Dendritic cell treated with granulocyte-macrophage colony-stimulating factor and Interleukin-4, amounts not matched to agents 40 ng/mL and 50 ng/mL, for 4 days (primary cell): Measurements from ENCODE around the gene ENTPD1.

ENCODE experiments used
- H3K27ac Mint-ChIP-seq: one replicate; pipeline ENCODE4 v1.8.0; 2022; ENCODE audit warnings: mild to moderate bottlenecking, mixed read lengths
- H3K27me3 Mint-ChIP-seq: one replicate; pipeline ENCODE4 v1.8.0; 2022; ENCODE audit warnings: mild to moderate bottlenecking, mixed read lengths
- H3K36me3 Mint-ChIP-seq: one replicate; pipeline ENCODE4 v1.8.0; 2022; ENCODE audit warnings: low read depth, mixed read lengths
- H3K4me1 Mint-ChIP-seq: one replicate; pipeline ENCODE4 v1.8.0; 2022; ENCODE audit warnings: low read depth, mixed read lengths
- H3K4me3 Mint-ChIP-seq: one replicate; pipeline ENCODE4 v1.8.0; 2022; ENCODE audit warnings: mild to moderate bottlenecking, moderate library complexity, mixed read lengths
- H3K9me3 Mint-ChIP-seq: one replicate; pipeline ENCODE4 v1.8.0; 2022; ENCODE audit warnings: mixed read lengths
- intact Hi-C: fragments of 100-400 bp; cut with micrococcal nuclease; formaldehyde crosslinking; loops from one replicate; pipeline ENCODE4 v1.15.0; 2022

ENTPD1 gene

GRCh38 chr10:95815133-95815532, 59.2 kb downstream of the ENTPD1 start:
- Mint-ChIP-seq H3K9me3 (peaks cover 8% of the 10 kb centered on the region), H3K4me1 (peaks cover 61% of the 10 kb centered on the region), H3K4me3 (no peak overlapping the region), H3K27me3 (no peaks in the 10 kb centered on the region), H3K27ac (peak overlapping the region; percentile 23), H3K36me3 (peaks cover 46% of the 10 kb centered on the region)
- intact Hi-C loops, result no loop called here

GRCh38 chr10:95815701-95816240, 59.8 kb downstream of the ENTPD1 start:
- H3K36me3 Mint-ChIP-seq, result peaks cover 40% of the 10 kb centered on the region
- peak overlapping the region; percentile 23 for H3K27ac Mint-ChIP-seq

GRCh38 chr10:95818010-95818409, 62.0 kb downstream of the ENTPD1 start:
- H3K9me3 Mint-ChIP-seq, result peaks cover 8% of the 10 kb centered on the region
- peaks cover 34% of the 10 kb centered on the region for H3K36me3 Mint-ChIP-seq
- H3K4me3 Mint-ChIP-seq, result no peak overlapping the region
- H3K27me3 Mint-ChIP-seq, result no peaks in the 10 kb centered on the region
- peaks cover 78% of the 10 kb centered on the region for H3K4me1 Mint-ChIP-seq
- intact Hi-C loops, result no loop called here
- H3K27ac Mint-ChIP-seq, result peak overlapping the region; percentile 47

More at GRCh38 chr10:95815701-95816240, 59.8 kb downstream of the ENTPD1 start:
- H3K9me3 Mint-ChIP-seq, result peaks cover 8% of the 10 kb centered on the region
- H3K4me1 Mint-ChIP-seq, result peaks cover 67% of the 10 kb centered on the region
- intact Hi-C loops, result no loop called here
- no peak overlapping the region for H3K4me3 Mint-ChIP-seq
- H3K27me3 Mint-ChIP-seq, result no peaks in the 10 kb centered on the region

- Mint-ChIP-seq H3K4me1 (peaks cover 75% of the 10 kb centered on the region), H3K36me3 (peaks cover 40% of the 10 kb centered on the region), H3K9me3 (peaks cover 8% of the 10 kb centered on the region), H3K27ac (peak overlapping the region; percentile 47), H3K4me3 (no peak overlapping the region), H3K27me3 (no peaks in the 10 kb centered on the region)
- intact Hi-C loops, result no loop called here
Measured at GRCh38 chr10:95818668-95819067, 62.7 kb downstream of the ENTPD1 start.

GRCh38 chr10:95819620-95820329, 63.8 kb downstream of the ENTPD1 start:
- H3K27ac Mint-ChIP-seq, result peak overlapping the region; percentile 47
- no peaks in the 10 kb centered on the region for H3K27me3 Mint-ChIP-seq
- intact Hi-C loops, result no loop called here
- H3K9me3 Mint-ChIP-seq, result peaks cover 8% of the 10 kb centered on the region
- no peak overlapping the region for H3K4me3 Mint-ChIP-seq
- H3K36me3 Mint-ChIP-seq, result peaks cover 41% of the 10 kb centered on the region
- peaks cover 64% of the 10 kb centered on the region for H3K4me1 Mint-ChIP-seq

GRCh38 chr10:95820363-95820762, 64.4 kb downstream of the ENTPD1 start:
- intact Hi-C loops, result no loop called here
- H3K4me3 Mint-ChIP-seq, result no peak overlapping the region
- peaks cover 42% of the 10 kb centered on the region for H3K36me3 Mint-ChIP-seq
- H3K27ac Mint-ChIP-seq, result peak overlapping the region; percentile 19
- H3K27me3 Mint-ChIP-seq, result no peaks in the 10 kb centered on the region
- H3K9me3 Mint-ChIP-seq, result peaks cover 8% of the 10 kb centered on the region
- H3K4me1 Mint-ChIP-seq, result peaks cover 59% of the 10 kb centered on the region

- H3K4me3 Mint-ChIP-seq, result no peak overlapping the region
- H3K4me1 Mint-ChIP-seq, result peaks cover 47% of the 10 kb centered on the region
- no peaks in the 10 kb centered on the region for H3K27me3 Mint-ChIP-seq
- H3K36me3 Mint-ChIP-seq, result peaks cover 42% of the 10 kb centered on the region
- intact Hi-C loops, result no loop called here
- H3K27ac Mint-ChIP-seq, result peak overlapping the region; percentile 25
- H3K9me3 Mint-ChIP-seq, result peaks cover under 1% of the 10 kb centered on the region
Measured at GRCh38 chr10:95821720-95822119, 65.8 kb downstream of the ENTPD1 start.

GRCh38 chr10:95830044-95830443, 74.1 kb downstream of the ENTPD1 start:
- Mint-ChIP-seq H3K4me1 (peaks cover 37% of the 10 kb centered on the region), H3K27me3 (no peaks in the 10 kb centered on the region), H3K27ac (peak overlapping the region; percentile 44), H3K9me3 (no peaks in the 10 kb centered on the region), H3K4me3 (no peak overlapping the region), H3K36me3 (peaks cover 50% of the 10 kb centered on the region)
- intact Hi-C loops, result loop anchor here (5.0 kb wide), 1 partner anchor 38 kb away; no protein-coding TSS in a partner anchor

- H3K27me3 Mint-ChIP-seq, result no peaks in the 10 kb centered on the region
- peak overlapping the region; percentile 80 for H3K27ac Mint-ChIP-seq
- peaks cover 43% of the 10 kb centered on the region for H3K36me3 Mint-ChIP-seq
- no peaks in the 10 kb centered on the region for H3K9me3 Mint-ChIP-seq
- no peak overlapping the region for H3K4me3 Mint-ChIP-seq
- intact Hi-C loops, result loop anchor here (5.0 kb wide), 1 partner anchor 39 kb away; no protein-coding TSS in a partner anchor
- H3K4me1 Mint-ChIP-seq, result peaks cover 44% of the 10 kb centered on the region
Measured at GRCh38 chr10:95831076-95831475, 75.1 kb downstream of the ENTPD1 start.

- intact Hi-C loops, result loop anchor here (5.0 kb wide), 1 partner anchor 39 kb away; no protein-coding TSS in a partner anchor
- peaks cover 39% of the 10 kb centered on the region for H3K36me3 Mint-ChIP-seq
- H3K27ac Mint-ChIP-seq, result peak overlapping the region; percentile 80
- H3K9me3 Mint-ChIP-seq, result no peaks in the 10 kb centered on the region
- no peaks in the 10 kb centered on the region for H3K27me3 Mint-ChIP-seq
- peaks cover 45% of the 10 kb centered on the region for H3K4me1 Mint-ChIP-seq
- no peak overlapping the region for H3K4me3 Mint-ChIP-seq
Measured at GRCh38 chr10:95831515-95831914, 75.6 kb downstream of the ENTPD1 start.

- peak overlapping the region; percentile 80 for H3K27ac Mint-ChIP-seq
- H3K36me3 Mint-ChIP-seq, result peaks cover 35% of the 10 kb centered on the region
- H3K9me3 Mint-ChIP-seq, result no peaks in the 10 kb centered on the region
- H3K27me3 Mint-ChIP-seq, result no peaks in the 10 kb centered on the region
- intact Hi-C loops, result loop anchor here (5.0 kb wide), 1 partner anchor 40 kb away; no protein-coding TSS in a partner anchor
- no peak overlapping the region for H3K4me3 Mint-ChIP-seq
- H3K4me1 Mint-ChIP-seq, result peaks cover 50% of the 10 kb centered on the region
Measured at GRCh38 chr10:95832216-95833041, 76.5 kb downstream of the ENTPD1 start.

GRCh38 chr10:95833042-95833610, 77.2 kb downstream of the ENTPD1 start:
- Mint-ChIP-seq H3K27me3 (no peaks in the 10 kb centered on the region), H3K4me3 (no peak overlapping the region), H3K27ac (no peak overlapping the region), H3K4me1 (peaks cover 57% of the 10 kb centered on the region), H3K36me3 (peaks cover 35% of the 10 kb centered on the region), H3K9me3 (no peaks in the 10 kb centered on the region)
- intact Hi-C loops, result loop anchor here (5.0 kb wide), 1 partner anchor 41 kb away; no protein-coding TSS in a partner anchor

- Mint-ChIP-seq H3K4me3 (no peak overlapping the region), H3K27ac (no peak overlapping the region), H3K9me3 (no peaks in the 10 kb centered on the region), H3K36me3 (peaks cover 29% of the 10 kb centered on the region), H3K4me1 (peaks cover 63% of the 10 kb centered on the region), H3K27me3 (no peaks in the 10 kb centered on the region)
- intact Hi-C loops, result loop anchor here (5.0 kb wide), 1 partner anchor 42 kb away; no protein-coding TSS in a partner anchor
Measured at GRCh38 chr10:95834406-95834805, 78.4 kb downstream of the ENTPD1 start.
